Panc1 (cell line): ENCODE data around the gene NDUFA11.
A peak's percentile ranks its signal among the peaks of the same experiment; 100 is the strongest.

Source experiments
- POLR2AphosphoS5 ChIP-seq: IDR thresholded peaks from 2 replicates; pipeline ENCODE4 v1.6.1; 2012; ENCODE audit warnings: mild to moderate bottlenecking, low read depth, low read length, moderate library complexity
- TF ChIP-seq, protein P1 (sequence below): fragments of 450-650 bp; IDR thresholded peaks from 2 replicates; pipeline ENCODE4 v1.5.1; 2017; ENCODE audit warnings: mild to moderate bottlenecking
- TF ChIP-seq, protein P2 (sequence below), 2 experiments: IDR thresholded peaks; 2 replicates each; pipeline ENCODE4 v1.6.1; 2011 to 2012; ENCODE audit warnings: low read depth in 2 of 2, control low read depth in 1 of 2, low read length in 1 of 2, mild to moderate bottlenecking in 1 of 2, moderate library complexity in 1 of 2; ENCODE audit not compliant: insufficient read depth in 1 of 2

DNA sequence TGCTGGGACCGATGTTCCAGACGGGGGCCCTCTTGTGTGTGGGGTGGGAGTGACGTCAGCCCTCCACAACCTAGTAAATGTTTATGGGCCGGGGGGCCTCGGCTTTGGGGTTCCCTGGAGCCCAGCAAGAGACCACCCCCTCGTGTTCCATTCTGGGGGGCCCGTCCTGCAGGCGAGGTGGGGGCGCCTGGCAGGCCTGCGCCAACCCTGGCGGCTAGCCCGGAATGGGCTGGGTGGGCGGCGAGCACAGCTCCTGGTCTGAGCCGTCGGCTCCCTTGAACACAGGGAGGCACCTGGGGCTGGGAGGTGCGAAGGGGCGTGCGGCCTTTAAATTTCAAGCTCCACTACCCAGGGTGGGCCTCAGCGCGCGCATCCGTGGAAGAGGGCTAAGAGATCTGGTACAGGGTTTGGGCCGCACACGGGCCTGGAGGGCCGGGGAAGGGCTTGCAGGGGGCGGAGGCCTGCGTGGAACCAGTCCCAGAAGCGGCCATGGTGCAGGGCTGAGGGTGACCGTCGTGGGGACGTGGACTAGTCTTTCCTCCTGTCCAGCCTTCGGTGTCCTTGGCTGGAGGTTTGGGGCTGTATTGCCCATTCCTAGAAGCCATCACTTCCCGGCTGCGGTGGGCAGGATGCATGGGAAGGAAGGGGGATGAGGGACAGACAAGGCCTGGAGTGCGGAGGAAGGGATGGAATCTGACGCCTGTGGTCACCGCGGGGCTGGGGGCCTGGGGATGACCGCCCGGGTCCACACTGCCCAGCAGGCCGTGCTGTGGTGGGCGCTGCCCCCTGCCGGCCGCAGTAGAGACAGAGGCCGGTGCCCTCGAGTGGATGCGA, 11.4 kb downstream of the NDUFA11 start:
- TF ChIP-seq, protein P1, sequence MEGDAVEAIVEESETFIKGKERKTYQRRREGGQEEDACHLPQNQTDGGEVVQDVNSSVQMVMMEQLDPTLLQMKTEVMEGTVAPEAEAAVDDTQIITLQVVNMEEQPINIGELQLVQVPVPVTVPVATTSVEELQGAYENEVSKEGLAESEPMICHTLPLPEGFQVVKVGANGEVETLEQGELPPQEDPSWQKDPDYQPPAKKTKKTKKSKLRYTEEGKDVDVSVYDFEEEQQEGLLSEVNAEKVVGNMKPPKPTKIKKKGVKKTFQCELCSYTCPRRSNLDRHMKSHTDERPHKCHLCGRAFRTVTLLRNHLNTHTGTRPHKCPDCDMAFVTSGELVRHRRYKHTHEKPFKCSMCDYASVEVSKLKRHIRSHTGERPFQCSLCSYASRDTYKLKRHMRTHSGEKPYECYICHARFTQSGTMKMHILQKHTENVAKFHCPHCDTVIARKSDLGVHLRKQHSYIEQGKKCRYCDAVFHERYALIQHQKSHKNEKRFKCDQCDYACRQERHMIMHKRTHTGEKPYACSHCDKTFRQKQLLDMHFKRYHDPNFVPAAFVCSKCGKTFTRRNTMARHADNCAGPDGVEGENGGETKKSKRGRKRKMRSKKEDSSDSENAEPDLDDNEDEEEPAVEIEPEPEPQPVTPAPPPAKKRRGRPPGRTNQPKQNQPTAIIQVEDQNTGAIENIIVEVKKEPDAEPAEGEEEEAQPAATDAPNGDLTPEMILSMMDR, result peak; percentile 77
- TF ChIP-seq, protein P2, sequence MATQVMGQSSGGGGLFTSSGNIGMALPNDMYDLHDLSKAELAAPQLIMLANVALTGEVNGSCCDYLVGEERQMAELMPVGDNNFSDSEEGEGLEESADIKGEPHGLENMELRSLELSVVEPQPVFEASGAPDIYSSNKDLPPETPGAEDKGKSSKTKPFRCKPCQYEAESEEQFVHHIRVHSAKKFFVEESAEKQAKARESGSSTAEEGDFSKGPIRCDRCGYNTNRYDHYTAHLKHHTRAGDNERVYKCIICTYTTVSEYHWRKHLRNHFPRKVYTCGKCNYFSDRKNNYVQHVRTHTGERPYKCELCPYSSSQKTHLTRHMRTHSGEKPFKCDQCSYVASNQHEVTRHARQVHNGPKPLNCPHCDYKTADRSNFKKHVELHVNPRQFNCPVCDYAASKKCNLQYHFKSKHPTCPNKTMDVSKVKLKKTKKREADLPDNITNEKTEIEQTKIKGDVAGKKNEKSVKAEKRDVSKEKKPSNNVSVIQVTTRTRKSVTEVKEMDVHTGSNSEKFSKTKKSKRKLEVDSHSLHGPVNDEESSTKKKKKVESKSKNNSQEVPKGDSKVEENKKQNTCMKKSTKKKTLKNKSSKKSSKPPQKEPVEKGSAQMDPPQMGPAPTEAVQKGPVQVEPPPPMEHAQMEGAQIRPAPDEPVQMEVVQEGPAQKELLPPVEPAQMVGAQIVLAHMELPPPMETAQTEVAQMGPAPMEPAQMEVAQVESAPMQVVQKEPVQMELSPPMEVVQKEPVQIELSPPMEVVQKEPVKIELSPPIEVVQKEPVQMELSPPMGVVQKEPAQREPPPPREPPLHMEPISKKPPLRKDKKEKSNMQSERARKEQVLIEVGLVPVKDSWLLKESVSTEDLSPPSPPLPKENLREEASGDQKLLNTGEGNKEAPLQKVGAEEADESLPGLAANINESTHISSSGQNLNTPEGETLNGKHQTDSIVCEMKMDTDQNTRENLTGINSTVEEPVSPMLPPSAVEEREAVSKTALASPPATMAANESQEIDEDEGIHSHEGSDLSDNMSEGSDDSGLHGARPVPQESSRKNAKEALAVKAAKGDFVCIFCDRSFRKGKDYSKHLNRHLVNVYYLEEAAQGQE (IDR thresholded peaks at IDR 0.05; ENCODE audit: insufficient read depth in 1 of 2, low read depth in 2 of 2, low read length in 1 of 2), result no peak
- TF ChIP-seq POLR2AphosphoS5, result no peak
